Right renal pelvis (tissue), 4 donors: ENCODE results near the gene CCDC150. TPM values are rescaled to one million over a fixed set of nuclear protein-coding genes. Genes with fewer than 3 reads are reported as not detected.
"Not testable (repeated sequence)": the region's sequence is repeated elsewhere in the genome, so short reads cannot be mapped to it uniquely, and the experiment has no call there.

Experiments
- DNase-seq, 4 donors: peaks; one replicate each; pipeline ENCODE4 v3.0.0-alpha.2; 2013; ENCODE audit warnings: low read depth in 4 of 4, low spot score in 3 of 4, missing footprints in 1 of 4
- polyA plus RNA-seq, 4 donors: library from polyadenylated mRNA; unstranded; fragments of 120-200 nt; gene quantifications; one replicate each; pipeline ENCODE4 v1.2.1, GENCODE V29; 2013; ENCODE audit not compliant: insufficient read length in 4 of 4

The CCDC150 gene
- polyA plus RNA-seq, 4 donors = 16.7 to 22.6 (median 20.9) TPM

DNA sequence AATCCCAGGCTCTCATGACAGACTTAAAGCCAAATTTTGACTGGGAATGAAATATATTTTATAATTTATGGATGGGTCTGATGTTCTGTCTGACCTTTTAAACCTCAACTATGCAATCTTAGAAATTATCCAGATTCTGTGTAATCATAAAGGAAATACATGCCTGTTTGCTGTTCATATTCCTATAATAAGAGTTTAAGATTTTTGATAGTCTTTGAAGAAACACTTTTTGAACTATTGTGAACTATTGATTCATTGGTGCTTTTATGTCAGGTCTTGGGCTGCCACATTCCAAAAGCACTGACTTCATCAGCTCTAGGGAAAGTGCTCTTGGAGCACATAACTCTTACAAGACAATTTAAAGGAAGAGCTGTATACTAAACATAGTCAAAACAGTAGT, 64.2 kb downstream of the CCDC150 start:
- DNase-seq = no peak

DNA sequence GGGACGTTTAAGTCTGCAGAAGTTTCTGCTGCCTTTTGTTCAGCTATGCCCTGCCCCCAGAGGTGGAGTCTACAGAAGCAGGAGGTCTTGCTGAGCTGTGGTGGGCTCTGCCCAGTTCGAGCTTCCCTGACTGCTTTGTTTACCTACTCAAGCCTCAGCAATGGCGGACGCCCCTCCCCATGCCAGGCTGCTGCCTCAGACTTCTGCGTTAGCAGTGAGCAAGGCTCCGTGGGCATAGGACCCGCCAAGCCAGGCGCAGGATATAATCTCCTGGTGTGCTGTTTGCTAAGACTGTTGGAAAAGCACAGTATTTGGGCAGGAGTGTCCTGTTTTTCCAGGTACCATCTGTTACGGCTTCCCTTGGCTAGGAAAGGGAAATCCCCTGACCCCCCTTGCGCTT, 70.5 kb downstream of the CCDC150 start:
- not testable (repeated sequence) for DNase-seq

DNA sequence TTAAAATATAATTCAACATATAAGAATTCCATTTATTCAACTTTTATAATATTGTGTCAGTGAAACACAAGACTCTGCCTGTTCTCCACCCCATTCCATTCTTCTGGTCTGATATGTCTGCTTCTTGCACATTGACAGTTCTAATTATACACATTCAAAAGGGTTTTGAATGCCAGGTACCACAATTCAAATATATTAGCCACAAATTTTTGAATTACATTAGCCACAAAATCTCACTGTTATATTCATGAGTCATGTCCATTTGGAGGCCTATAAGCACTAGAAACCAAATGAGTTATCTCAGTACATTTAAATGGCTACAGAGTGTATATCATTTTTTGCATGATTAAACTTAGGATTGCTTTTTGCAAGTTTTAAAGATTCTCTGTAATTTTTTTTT, 72.1 kb downstream of the CCDC150 start:
- no peak for DNase-seq

DNA sequence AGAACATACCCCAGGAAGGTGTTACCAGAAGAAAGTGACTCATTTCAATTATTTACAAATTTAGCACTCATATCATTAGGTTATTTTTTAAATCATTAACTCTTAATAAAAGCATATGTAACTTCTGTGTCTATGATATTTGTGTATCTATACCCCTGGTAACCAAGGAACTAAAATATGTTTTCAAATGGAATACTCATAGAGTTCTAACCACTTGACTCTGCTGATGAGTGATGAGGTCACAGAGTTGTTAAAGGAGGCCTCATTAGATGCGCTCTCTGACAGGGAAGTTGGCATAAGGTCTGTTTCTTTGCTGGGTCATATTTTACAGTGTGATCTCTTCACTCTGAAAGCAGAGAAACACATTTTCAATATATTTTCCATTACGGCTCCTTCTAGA, 73.4 kb downstream of the CCDC150 start:
- DNase-seq = no peak

DNA sequence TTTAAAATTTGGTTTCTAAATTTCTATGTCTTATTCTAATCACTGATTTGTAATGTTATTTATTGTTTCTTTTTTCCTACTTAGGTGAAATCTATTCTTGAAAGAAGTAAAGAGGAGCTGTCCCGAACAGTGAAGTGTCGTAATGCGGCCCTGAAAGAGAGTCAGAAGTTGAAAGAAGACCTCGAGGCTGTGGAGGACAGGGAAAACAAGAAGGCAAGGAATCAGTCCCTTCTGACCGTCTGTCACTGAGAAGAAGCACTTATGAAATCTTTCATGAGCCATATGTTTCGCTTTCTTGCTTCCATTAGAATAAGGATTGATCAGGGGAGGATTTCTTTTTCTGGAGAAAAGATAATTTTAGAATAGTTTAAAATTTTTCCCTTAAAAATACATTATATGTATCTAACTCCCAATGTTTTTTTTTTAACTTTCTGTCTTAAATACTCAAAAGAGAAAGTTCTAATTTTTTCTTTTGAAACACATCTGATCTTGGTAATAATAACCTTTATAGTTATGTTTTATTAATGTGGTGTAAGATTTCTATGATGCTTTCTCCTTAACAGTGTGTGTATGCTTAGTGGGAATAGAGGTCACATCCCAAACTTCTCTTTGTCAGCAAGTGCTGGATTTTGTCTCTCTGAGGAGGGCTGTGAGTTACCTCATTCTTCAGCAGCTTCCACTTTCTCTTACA, 79.0 kb downstream of the CCDC150 start:
- no peak for DNase-seq

DNA sequence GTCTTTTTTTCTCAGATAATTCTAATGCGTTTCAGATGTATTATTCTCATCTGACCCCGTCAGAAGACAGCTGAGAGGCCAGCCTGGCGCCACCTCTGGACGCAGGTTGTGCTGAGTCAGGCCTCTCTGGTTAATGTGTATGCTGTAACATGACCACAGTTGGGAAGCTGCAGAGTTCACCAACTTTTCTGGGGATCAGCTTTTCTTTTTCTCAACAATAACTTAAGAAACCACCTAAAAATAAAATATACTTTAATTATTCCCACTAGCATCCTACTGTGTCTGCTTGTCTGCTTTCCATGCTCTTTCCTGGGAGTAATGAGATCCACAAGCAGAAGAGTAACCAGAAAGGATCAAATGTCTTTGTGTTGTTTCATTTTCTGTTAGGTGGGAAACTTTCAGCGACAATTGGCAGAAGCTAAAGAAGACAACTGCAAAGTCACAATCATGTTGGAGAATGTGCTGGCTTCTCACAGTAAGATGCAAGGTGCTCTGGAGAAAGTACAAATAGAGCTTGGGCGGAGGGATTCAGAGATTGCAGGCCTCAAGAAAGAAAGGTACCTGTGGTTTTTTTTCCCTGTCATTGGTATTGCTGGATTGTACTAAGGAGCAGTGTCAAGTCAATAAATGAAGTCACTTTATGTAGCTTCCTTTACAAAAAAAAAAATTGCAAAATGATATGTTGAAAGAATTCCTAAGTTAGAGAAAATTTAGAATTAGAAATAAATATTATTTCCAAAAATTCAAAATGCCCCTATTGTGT, 79.8 kb downstream of the CCDC150 start:
- DNase-seq = peak; percentile 13 to 38 (median 27)

DNA sequence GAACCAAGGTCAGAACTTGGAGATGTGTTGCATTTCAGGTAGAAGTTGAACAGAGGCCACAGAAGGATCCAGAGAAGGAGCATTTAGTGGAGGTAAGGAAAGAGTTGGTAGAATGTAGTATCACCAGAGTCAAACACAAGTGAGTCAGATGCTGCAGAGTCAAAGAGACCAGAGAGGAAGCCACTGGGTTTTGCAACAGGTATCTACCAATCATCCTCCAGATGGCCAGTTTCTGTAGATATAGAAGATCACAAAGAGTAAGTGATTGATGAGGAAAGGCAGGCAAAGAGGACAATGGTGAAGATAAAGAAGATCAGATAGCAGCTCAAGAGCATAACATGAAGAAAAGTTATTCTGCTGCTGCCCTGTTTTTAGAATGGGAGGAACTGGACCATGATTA, 84.1 kb downstream of the CCDC150 start:
- DNase-seq = no peak

DNA sequence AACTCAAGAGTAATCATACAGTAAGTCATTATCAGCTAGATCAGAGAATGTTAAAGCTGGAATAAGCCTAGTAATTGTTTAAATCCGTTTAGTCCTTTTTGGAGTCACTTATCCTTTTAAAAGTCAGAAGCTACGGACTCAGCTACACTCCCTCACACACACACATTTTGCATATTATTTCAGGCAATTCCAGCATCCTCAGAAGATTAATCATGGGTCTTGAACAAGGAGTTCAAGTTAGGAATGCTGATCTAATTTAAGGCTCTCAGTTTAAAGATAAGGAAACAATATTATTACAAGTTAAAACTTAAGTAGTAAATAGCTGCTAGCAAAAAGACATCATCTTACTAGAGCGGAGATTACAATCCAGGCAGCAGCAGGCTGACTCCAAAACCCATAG, 85.7 kb downstream of the CCDC150 start:
- no peak for DNase-seq

DNA sequence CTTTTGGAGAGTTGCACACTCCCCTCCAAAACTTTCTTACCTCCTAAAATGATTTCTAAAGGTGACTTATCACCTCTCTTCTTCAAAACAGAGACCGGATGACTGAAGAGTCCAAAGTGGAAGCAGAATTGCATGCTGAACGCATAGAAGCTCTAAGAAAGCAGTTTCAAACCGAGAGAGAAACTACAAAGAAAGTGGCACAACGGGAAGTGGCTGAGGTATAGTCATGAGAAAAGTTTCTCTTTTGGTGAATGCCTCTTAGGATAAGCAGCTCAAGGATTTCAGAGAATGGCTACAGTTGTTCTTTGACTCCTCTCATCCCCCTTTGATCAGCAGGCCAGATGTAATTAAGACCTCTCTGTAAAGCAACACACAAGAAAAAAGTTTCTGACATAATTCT, 86.4 kb downstream of the CCDC150 start:
- DNase-seq = no peak

DNA sequence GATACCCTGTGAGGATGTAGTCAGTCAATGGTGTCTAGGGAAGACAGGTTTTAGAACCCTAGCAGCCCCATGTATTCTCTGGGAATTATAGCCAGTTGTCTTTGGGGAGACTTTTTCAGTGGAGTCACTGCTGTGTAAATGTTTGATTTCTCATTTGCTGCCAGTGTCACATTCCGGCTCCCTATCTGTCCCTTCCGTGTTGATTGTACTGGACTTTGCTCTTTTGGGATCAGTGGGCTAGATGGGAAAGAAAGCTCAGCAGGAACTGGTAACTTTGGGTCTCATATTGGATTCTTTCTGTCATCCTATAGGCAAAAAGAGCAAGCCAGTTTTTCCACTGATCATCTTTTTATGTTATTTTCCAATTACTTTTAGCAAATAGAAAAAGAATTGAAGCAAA, 89.9 kb downstream of the CCDC150 start:
- DNase-seq = no peak

DNA sequence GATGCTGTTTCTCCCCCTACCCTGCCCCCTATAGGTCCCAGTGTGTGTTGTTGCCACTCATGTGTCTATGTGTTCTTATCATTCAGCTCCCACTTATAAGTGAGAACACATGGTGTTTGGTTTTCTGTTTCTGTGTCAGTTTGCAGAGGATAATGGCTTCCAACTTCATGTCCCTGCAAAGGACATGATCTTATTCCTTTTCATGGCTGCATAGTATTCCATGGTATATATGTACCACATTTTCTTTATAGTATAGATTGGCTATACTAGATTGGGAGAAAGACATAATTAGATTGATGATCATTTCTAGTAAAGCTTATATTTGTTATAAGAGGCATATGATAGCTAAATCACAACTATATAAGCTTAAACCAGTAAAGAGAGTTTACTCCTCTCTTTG, 97.1 kb downstream of the CCDC150 start:
- DNase-seq = not testable (repeated sequence)

DNA sequence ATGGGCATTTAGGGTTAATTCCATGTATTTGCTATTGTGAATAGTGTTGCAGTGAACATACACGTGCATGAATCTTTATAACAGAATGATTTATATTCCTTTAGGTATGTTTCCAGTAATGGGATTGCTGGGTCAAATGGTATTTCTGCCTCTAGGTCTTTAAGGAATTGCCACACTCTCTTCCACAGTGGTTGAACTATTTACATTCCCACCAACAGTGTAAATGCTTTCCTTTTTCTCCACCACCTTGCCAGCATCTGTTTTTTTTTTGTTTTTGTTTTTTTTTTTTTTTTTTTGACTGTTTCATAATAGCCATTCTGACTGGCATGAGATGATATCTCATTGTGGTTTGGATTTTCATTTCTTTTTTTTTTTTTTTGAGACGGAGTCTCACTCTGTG, 97.5 kb downstream of the CCDC150 start:
- DNase-seq = no peak

DNA sequence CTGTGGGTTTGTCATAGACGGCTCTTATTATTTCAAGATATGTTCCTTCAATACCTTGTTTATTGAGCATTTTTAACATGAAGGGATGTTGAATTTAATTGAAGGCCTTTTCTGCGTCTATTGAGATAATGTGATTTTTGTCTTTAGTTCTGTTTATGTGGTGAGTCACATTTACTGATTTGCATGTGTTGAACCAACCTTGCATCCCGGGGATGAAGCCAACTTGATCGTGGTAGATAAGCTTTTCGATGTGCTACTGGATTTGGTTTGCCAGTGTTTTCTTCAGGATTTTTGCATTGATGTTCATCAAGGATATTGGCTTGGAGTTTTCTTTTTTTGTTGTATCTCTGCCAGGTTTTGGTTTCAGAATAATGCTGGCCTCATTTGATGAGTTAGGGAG, 99.5 kb downstream of the CCDC150 start:
- no peak for DNase-seq

DNA sequence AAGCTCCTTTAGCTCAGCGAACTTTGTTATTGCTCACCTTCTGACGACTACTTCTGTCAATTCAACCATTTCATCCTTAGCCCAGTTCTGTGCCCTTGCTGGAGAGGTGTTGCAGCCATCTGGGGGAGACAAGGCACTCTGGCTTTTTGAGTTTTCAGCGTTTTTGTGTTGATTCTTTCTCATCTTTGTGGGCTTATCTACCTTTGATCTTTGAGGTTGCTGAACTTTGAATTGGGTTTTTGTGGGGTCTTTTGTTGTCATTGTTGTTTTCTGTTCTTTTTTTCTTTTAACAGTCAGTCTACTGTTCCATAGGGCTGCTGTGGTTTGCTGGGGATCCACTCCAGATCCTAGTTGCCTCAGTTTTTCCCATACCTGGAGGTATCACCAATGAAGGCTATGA, 102.7 kb downstream of the CCDC150 start:
- no peak for DNase-seq

DNA sequence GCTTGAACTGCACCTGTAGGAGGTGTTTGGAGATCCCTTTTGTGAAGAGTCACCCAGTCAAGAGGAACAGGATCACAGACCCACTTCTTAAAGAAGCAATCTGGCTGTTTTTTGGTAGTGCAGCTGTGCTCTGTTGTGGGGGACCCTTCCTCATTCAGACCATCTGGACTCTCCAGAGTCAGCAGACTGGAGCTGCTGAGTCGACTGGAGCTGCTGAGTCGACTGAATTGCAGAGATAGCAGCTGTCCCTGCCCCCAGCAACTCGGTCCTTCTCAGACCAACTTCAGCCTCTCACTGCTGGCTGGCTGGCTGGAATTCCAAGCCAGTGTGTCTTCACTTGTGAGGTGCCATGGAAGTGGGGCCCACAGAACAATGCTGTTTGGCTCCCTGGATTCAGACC, 103.2 kb downstream of the CCDC150 start:
- no peak for DNase-seq

DNA sequence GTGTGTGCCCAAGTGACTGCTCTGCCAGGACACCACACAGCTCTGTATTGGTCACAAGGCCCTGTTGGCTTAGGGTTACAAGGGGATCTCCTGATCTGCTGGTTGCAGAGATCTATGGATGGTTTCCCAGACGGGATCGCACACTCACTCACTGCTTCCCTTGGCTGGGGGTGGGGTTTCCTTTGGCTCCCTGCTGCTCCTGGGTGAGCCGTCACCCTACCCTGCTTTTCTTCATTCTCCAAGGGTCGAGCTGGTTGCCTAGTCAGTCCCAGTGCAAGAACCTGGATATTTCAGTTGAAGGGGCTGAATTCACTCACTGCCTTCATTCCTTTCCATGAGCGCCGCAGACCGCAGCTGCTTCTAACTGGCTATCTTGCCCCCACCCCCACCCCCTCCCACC, 103.7 kb downstream of the CCDC150 start:
- DNase-seq = no peak

DNA sequence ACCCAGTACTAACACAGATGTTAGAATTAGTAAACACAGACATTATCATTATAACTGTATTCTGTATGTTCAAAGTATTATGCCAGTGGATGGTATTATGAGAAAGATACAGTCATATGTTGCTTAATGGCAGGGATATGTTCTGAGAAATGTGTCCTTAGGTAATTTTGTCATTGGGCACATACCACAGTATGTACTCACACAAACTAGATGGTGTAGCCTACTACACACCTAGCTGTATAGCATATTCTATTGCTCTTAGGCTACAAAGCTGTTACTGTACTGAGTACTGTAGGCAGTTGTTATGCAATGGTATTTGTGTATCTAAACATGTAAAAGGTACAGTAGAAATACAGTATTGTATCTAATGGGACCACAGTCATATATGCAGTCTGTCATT, 106.2 kb downstream of the CCDC150 start:
- DNase-seq = no peak

DNA sequence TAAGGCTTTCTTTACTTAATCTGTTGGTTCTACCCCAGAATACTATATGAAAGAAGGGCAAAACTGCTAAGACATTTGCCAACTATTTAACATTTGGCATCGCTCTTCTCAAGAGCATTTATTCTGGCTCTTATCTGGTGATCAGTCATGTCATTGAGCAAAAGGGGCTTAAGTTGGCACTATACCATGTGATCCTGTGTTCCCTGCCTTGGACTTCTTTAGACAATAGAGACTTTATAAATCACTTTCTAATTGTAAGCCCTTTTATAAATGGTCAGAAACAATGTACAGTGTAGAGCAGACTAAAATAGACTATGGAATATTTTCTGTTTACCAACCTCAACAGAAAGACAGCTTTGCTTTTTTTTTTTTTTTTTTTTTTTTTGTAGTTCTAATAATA, 107.9 kb downstream of the CCDC150 start:
- no peak for DNase-seq

DNA sequence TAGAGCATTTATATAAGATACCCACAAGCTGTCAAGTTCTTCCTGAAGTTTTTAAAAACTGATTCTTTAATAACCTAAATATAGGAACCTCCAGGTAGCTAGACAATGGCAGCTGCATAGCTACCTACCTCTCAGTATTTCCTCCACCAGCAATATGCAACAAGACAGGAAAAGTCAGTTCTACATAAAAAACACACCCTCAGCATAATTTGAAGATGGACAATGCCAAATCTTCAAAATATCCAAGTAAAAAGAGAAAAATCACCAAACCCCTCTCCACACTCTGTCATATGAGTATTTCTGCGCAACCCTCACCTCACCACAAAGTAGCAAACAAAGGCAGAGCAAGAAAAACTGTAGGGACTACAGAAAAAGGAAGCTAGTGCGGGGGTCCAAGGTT, 108.6 kb downstream of the CCDC150 start:
- no peak for DNase-seq

DNA sequence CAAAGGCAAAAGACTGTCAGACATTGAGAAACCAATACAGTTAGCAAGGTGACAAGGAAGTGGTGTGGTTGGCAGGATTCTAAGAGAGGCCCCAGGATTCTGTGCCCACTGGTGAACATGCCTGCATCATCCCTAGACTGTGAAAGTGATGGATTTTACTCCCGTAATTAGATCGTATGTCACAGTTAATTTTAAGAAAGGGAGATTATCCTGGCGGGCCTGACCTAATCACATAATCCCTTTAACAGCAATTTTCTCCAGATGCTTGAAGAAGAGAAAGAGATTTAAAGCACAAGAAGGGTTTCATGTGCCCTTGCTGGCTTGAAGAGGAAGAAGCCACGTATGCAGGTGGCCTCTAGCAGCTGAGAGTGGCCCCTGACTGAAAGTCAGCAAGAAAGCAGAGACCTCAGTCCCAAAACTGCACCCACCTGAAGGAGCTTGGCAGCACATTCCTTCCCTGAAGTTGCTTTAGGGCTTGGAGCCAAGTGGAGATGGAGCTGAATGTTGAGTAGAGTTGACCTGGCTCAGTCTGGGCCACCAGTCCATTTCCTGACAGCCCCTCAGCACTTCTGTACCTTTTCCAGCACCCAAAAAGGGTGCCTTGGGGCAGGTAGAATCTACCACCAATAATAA, 110.9 kb downstream of the CCDC150 start:
- no peak for DNase-seq

DNA sequence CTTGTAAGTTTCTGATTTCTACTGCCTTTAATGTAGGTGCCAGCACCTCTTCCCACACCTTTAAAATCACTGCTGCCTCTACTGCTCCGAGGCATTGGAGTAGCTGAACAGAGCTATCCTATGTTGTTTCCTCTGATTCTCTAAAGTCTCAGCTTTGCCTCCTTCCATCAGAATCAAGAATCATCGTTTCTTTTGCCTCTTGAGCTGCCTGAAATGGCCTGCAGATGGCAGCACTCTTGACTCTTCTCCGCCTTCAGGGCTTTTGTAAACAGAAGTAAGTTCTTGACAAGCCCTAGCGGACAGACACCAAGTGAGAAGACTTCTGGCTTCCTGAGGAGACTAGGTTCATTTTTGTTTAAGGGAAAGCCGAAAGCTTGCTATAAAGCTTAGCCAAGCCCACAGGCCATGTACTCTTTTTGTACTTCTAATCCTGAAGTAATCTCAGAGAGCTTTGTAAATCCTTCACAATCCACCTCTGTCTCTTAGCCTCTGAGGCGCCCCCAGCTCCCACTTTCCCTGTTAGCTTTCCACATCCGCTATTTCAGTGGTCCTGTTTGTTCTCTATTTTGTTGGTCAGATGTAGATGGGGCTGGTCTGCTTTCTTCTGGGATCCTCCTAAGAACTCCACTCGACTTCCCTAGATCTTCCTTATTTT, 111.6 kb downstream of the CCDC150 start:
- DNase-seq = peak in 3 of 4 donors; percentile 18 to 38 (median 30)
